ENCODE data around the gene CYCS. TPM values are rescaled to one million over a fixed set of nuclear protein-coding genes. Genes with fewer than 3 reads are reported as not detected.

The CYCS gene
- total RNA-seq, 1 donor from 2014 or later: 73.0 TPM

GRCh38 chr7:25091779-25092178, 33.3 kb downstream of the CYCS start:
- H3K9me3 Mint-ChIP-seq: no peaks in the 10 kb centered on the region
- no peak overlapping the region for H3K27ac Mint-ChIP-seq
- ATAC-seq (ENCODE audit: low read depth): no peak
- TF ChIP-seq, protein P1, sequence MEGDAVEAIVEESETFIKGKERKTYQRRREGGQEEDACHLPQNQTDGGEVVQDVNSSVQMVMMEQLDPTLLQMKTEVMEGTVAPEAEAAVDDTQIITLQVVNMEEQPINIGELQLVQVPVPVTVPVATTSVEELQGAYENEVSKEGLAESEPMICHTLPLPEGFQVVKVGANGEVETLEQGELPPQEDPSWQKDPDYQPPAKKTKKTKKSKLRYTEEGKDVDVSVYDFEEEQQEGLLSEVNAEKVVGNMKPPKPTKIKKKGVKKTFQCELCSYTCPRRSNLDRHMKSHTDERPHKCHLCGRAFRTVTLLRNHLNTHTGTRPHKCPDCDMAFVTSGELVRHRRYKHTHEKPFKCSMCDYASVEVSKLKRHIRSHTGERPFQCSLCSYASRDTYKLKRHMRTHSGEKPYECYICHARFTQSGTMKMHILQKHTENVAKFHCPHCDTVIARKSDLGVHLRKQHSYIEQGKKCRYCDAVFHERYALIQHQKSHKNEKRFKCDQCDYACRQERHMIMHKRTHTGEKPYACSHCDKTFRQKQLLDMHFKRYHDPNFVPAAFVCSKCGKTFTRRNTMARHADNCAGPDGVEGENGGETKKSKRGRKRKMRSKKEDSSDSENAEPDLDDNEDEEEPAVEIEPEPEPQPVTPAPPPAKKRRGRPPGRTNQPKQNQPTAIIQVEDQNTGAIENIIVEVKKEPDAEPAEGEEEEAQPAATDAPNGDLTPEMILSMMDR (IDR thresholded peaks at IDR 0.05): no peak
- DNase-seq: no peak
- H3K4me1 Mint-ChIP-seq: peaks cover 19% of the 10 kb centered on the region
- H3K27me3 Mint-ChIP-seq: peaks cover 3% of the 10 kb centered on the region
- intact Hi-C loops (cut with micrococcal nuclease): loop anchor here (5.0 to 10.0 kb wide), 4 partner anchors 377 to 1544 kb away; no protein-coding TSS in a partner anchor
- H3K36me3 Mint-ChIP-seq (ENCODE audit: low read depth): no peaks in the 10 kb centered on the region
- ChIA-PET POLR2A (interaction anchor here (1.3 kb wide), 1 partner anchor 271 kb away, joined by 3 read pairs; no protein-coding TSS in a partner anchor), CTCF (interaction anchor here (1.6 to 11.6 kb wide), 5 partner anchors 22 to 425 kb away, joined by 5 to 213 read pairs (median 24); no protein-coding TSS in a partner anchor)
- no peak overlapping the region for H3K4me3 Mint-ChIP-seq

DNA sequence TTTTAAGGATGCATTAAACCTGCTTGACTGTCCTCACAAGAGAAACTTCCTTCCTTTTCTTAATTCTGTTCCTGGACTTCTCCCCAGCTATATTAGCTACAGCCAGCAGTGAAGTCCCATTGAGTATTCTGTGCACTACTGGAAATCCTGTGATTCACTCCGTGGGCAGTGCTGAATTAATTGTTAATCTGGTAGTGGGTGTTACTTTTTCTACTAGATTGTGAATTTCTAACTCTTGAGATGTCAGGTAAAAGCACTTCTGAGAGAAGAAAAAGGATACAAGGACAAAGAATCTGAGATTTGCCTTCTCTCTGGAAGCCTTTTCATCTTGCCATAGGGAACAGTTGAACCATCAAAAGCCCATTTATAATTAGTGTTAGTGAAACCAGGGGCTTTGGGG, 33.9 kb downstream of the CYCS start:
- Mint-ChIP-seq H3K4me1 (peaks cover 20% of the 10 kb centered on the region), H3K27ac (no peak overlapping the region), H3K4me3 (no peak overlapping the region), H3K27me3 (peaks cover 3% of the 10 kb centered on the region), H3K9me3 (no peaks in the 10 kb centered on the region), H3K36me3 (ENCODE audit: low read depth) (no peaks in the 10 kb centered on the region)
- ChIA-PET POLR2A (interaction anchor here (1.3 kb wide), 1 partner anchor 271 kb away, joined by 3 read pairs; no protein-coding TSS in a partner anchor), CTCF (interaction anchor here (2.3 to 11.6 kb wide), 3 partner anchors 21 to 425 kb away, joined by 5 to 213 read pairs (median 24); no protein-coding TSS in a partner anchor)
- TF ChIP-seq, protein P1 (IDR thresholded peaks at IDR 0.05): no peak
- no peak for ATAC-seq (ENCODE audit: low read depth)
- intact Hi-C loops (cut with micrococcal nuclease): loop anchor here (5.0 to 10.0 kb wide), 4 partner anchors 376 to 1544 kb away; no protein-coding TSS in a partner anchor
- DNase-seq: no peak

- no peaks in the 10 kb centered on the region for H3K9me3 Mint-ChIP-seq
These were observed 34.7 kb downstream of the CYCS start for GRCh38 chr7:25090374-25090773.

GRCh38 chr7:25087855-25088254, 37.2 kb downstream of the CYCS start:
- intact Hi-C loops (cut with micrococcal nuclease): no loop called here
- ATAC-seq (ENCODE audit: low read depth) (peak; percentile 56), DNase-seq (no peak)
- H3K4me3 Mint-ChIP-seq: no peak overlapping the region
- ChIA-PET POLR2A (no interaction called here), CTCF (no interaction called here)
- TF ChIP-seq, protein P1 (IDR thresholded peaks at IDR 0.05): no peak
- H3K27ac Mint-ChIP-seq: no peak overlapping the region
- peaks cover 12% of the 10 kb centered on the region for H3K4me1 Mint-ChIP-seq
- no peaks in the 10 kb centered on the region for H3K27me3 Mint-ChIP-seq
- H3K9me3 Mint-ChIP-seq: no peaks in the 10 kb centered on the region
- H3K36me3 Mint-ChIP-seq (ENCODE audit: low read depth): no peaks in the 10 kb centered on the region

More at GRCh38 chr7:25090374-25090773, 34.7 kb downstream of the CYCS start:
- ATAC-seq (ENCODE audit: low read depth): no peak
- TF ChIP-seq, protein P1 (IDR thresholded peaks at IDR 0.05): no peak
- ChIA-PET CTCF (interaction anchor here (1.0 to 11.6 kb wide), 3 partner anchors 8 to 279 kb away, joined by 4 to 213 read pairs (median 4); no protein-coding TSS in a partner anchor), POLR2A (no interaction called here)
- Mint-ChIP-seq H3K27ac (no peak overlapping the region), H3K27me3 (peaks cover 3% of the 10 kb centered on the region), H3K36me3 (ENCODE audit: low read depth) (no peaks in the 10 kb centered on the region), H3K4me1 (peaks cover 20% of the 10 kb centered on the region), H3K4me3 (no peak overlapping the region)
- no peak for DNase-seq
- intact Hi-C loops (cut with micrococcal nuclease): loop anchor here (5.0 to 10.0 kb wide), 4 partner anchors 376 to 1543 kb away; no protein-coding TSS in a partner anchor

- H3K36me3 Mint-ChIP-seq (ENCODE audit: low read depth): no peaks in the 10 kb centered on the region
- ChIA-PET CTCF (interaction anchor here (0.5 to 1.9 kb wide), 3 partner anchors 9 to 74 kb away, joined by 3 to 7 read pairs (median 4); no protein-coding TSS in a partner anchor), POLR2A (no interaction called here)
- H3K9me3 Mint-ChIP-seq: no peaks in the 10 kb centered on the region
- DNase-seq: no peak
- H3K4me1 Mint-ChIP-seq: peaks cover 12% of the 10 kb centered on the region
- TF ChIP-seq, protein P1 (IDR thresholded peaks at IDR 0.05): no peak
- no peak overlapping the region for H3K27ac Mint-ChIP-seq
- H3K27me3 Mint-ChIP-seq: peaks cover 7% of the 10 kb centered on the region
- H3K4me3 Mint-ChIP-seq: no peak overlapping the region
- intact Hi-C loops (cut with micrococcal nuclease): no loop called here
- no peak for ATAC-seq (ENCODE audit: low read depth)
These were observed 40.2 kb downstream of the CYCS start for GRCh38 chr7:25084821-25085220.
